HG03064 (cell line): ENCODE results near the gene NFKBIE.
"Not testable (repeated sequence)": the region's sequence is repeated elsewhere in the genome, so short reads cannot be mapped to it uniquely, and the experiment has no call there.

Source experiments
- ATAC-seq: cut with Tn5 transposase; IDR thresholded peaks from one replicate; pipeline ENCODE4 v1.9.1; 2021; ENCODE audit warnings: low read depth; ENCODE audit not compliant: unreplicated experiment

The NFKBIE gene

GRCh38 chr6:44265007-44265721, at the start of gene NFKBIE:
Gene NFKBIE, minus strand, starts transcription at chr6:44265551. Its CDS starts 205 bp downstream, at chr6:44265346.
- ATAC-seq: peak; percentile 35

- not testable (repeated sequence) for ATAC-seq
Observed at GRCh38 chr6:44314657-44315056, 49.3 kb upstream of the NFKBIE start.

- peak; percentile 87 for ATAC-seq
Observed at GRCh38 chr6:44312901-44313788, 47.8 kb upstream of the NFKBIE start, which contains the start of gene AARS2. Gene AARS2, minus strand, starts transcription at chr6:44313347. Its CDS starts 24 bp downstream, at chr6:44313323.

GRCh38 chr6:44311767-44312166, 46.4 kb upstream of the NFKBIE start:
- ATAC-seq: no peak

GRCh38 chr6:44311304-44311703, 46.0 kb upstream of the NFKBIE start:
- ATAC-seq: no peak

GRCh38 chr6:44310241-44310640, 44.9 kb upstream of the NFKBIE start:
- ATAC-seq: no peak

- no peak for ATAC-seq
Observed at GRCh38 chr6:44309631-44310030, 44.3 kb upstream of the NFKBIE start.

GRCh38 chr6:44309092-44309491, 43.7 kb upstream of the NFKBIE start:
- ATAC-seq: no peak

- ATAC-seq: no peak
Observed at GRCh38 chr6:44307217-44307616, 41.9 kb upstream of the NFKBIE start.

- no peak for ATAC-seq
Observed at GRCh38 chr6:44306710-44307109, 41.4 kb upstream of the NFKBIE start.

GRCh38 chr6:44305200-44305725, 39.9 kb upstream of the NFKBIE start:
- ATAC-seq: no peak

GRCh38 chr6:44304282-44305199, 39.2 kb upstream of the NFKBIE start:
- ATAC-seq: no peak

- no peak for ATAC-seq
Observed at GRCh38 chr6:44303842-44304241, 38.5 kb upstream of the NFKBIE start.

- no peak for ATAC-seq
Observed at GRCh38 chr6:44302856-44303255, 37.5 kb upstream of the NFKBIE start.

- ATAC-seq: no peak
Observed at GRCh38 chr6:44301782-44302564, 36.6 kb upstream of the NFKBIE start.

GRCh38 chr6:44301106-44301505, 35.8 kb upstream of the NFKBIE start:
- ATAC-seq: no peak

GRCh38 chr6:44300292-44300823, 35.0 kb upstream of the NFKBIE start:
- ATAC-seq: no peak

- no peak for ATAC-seq
Observed at GRCh38 chr6:44298864-44299263, 33.5 kb upstream of the NFKBIE start.

GRCh38 chr6:44298055-44298803, 32.9 kb upstream of the NFKBIE start:
- no peak for ATAC-seq
